Globus pallidus (tissue), 1 donor: ENCODE results near the gene BTG1.
"Not testable (repeated sequence)": the region's sequence is repeated elsewhere in the genome, so short reads cannot be mapped to it uniquely, and the experiment has no call there.

Source experiments
- DNase-seq: peaks from one replicate; pipeline ENCODE4 v3.0.0-alpha.2; 2015; ENCODE audit warnings: low spot score

Gene BTG1

GRCh38 chr12:92098594-92099380 is 46.9 kb downstream of the BTG1 start:
- no peak for DNase-seq

- DNase-seq, result no peak
Measured at GRCh38 chr12:92096346-92097136, 49.1 kb downstream of the BTG1 start.

GRCh38 chr12:92094751-92095161 is 50.9 kb downstream of the BTG1 start:
- DNase-seq, result no peak

- DNase-seq, result not testable (repeated sequence)
Measured at GRCh38 chr12:92094301-92094700, 51.3 kb downstream of the BTG1 start.
